ENCODE data around the gene PYDC1.
"Not testable (repeated sequence)": the region's sequence is repeated elsewhere in the genome, so short reads cannot be mapped to it uniquely, and the experiment has no call there.

The PYDC1 gene

GRCh38 chr16:31199430-31200041 lies 17.4 kb downstream of the PYDC1 start:
- DNase-seq, result peak in 2 of 10 donors; percentile 12
- intact Hi-C loops (cut with DNase I), result no loop called here

GRCh38 chr16:31198207-31198882 lies 18.6 kb downstream of the PYDC1 start:
- DNase-seq, result peak in 2 of 10 donors; percentile 8 to 11
- intact Hi-C loops (cut with DNase I), result no loop called here

GRCh38 chr16:31196324-31197088 lies 20.4 kb downstream of the PYDC1 start:
- intact Hi-C loops (cut with DNase I), result no loop called here
- peak in 2 of 10 donors; percentile 46 to 58 for DNase-seq

GRCh38 chr16:31195861-31196260 lies 21.1 kb downstream of the PYDC1 start:
- DNase-seq, result peak in 2 of 10 donors; percentile 33 to 51

GRCh38 chr16:31194898-31195297 lies 22.0 kb downstream of the PYDC1 start:
- intact Hi-C loops (cut with DNase I), result no loop called here
- peak in 1 of 10 donors; percentile 15 for DNase-seq

More at GRCh38 chr16:31195861-31196260, 21.1 kb downstream of the PYDC1 start:
- intact Hi-C loops (cut with DNase I), result not testable (repeated sequence)

- intact Hi-C loops (cut with DNase I), result no loop called here
- peak in 1 of 10 donors; percentile 20 for DNase-seq
Measured at GRCh38 chr16:31193874-31194273, 23.1 kb downstream of the PYDC1 start.

GRCh38 chr16:31192856-31193642 lies 23.9 kb downstream of the PYDC1 start:
- intact Hi-C loops (cut with DNase I), result no loop called here
- DNase-seq, result peak in 2 of 10 donors; percentile 22 to 65

GRCh38 chr16:31191697-31192428 lies 25.1 kb downstream of the PYDC1 start:
- intact Hi-C loops (cut with DNase I), result no loop called here
- no peak for DNase-seq

- intact Hi-C loops (cut with DNase I), result no loop called here
- peak in 2 of 10 donors; percentile 22 to 43 for DNase-seq
Measured at GRCh38 chr16:31190818-31191444, 26.0 kb downstream of the PYDC1 start.

- intact Hi-C loops (cut with DNase I), result no loop called here
- DNase-seq, result peak in 2 of 10 donors; percentile 35 to 72
Measured at GRCh38 chr16:31190061-31190460, 26.9 kb downstream of the PYDC1 start.

- intact Hi-C loops (cut with DNase I), result loop anchor here (10.0 kb wide), 1 partner anchor 265 kb away; the partner anchor contains the start of gene ARMC5
Measured at GRCh38 chr16:31189412-31189778, 27.5 kb downstream of the PYDC1 start.

GRCh38 chr16:31188450-31189411 lies 28.2 kb downstream of the PYDC1 start:
- intact Hi-C loops (cut with DNase I), result loop anchor here (10.0 kb wide), 1 partner anchor 266 kb away; the partner anchor contains the start of gene ARMC5
- no peak for DNase-seq

More at GRCh38 chr16:31189412-31189778, 27.5 kb downstream of the PYDC1 start:
- DNase-seq, result no peak

- intact Hi-C loops (cut with DNase I), result loop anchor here (10.0 kb wide), 1 partner anchor 267 kb away; the partner anchor contains the start of gene ARMC5
Measured at GRCh38 chr16:31187808-31188189, 29.1 kb downstream of the PYDC1 start.

GRCh38 chr16:31186930-31187807 lies 29.8 kb downstream of the PYDC1 start:
- intact Hi-C loops (cut with DNase I), result loop anchor here (10.0 kb wide), 1 partner anchor 268 kb away; the partner anchor contains the start of gene ARMC5
- DNase-seq, result peak in 2 of 10 donors; percentile 17 to 25

More at GRCh38 chr16:31187808-31188189, 29.1 kb downstream of the PYDC1 start:
- peak in 2 of 10 donors; percentile 6 to 18 for DNase-seq

- intact Hi-C loops (cut with DNase I), result loop anchor here (10.0 kb wide), 1 partner anchor 269 kb away; the partner anchor contains the start of gene ARMC5
Measured at GRCh38 chr16:31186176-31186575, 30.8 kb downstream of the PYDC1 start.

GRCh38 chr16:31185339-31185738 lies 31.6 kb downstream of the PYDC1 start:
- intact Hi-C loops (cut with DNase I), result loop anchor here (10.0 kb wide), 1 partner anchor 269 kb away; the partner anchor contains the start of gene ARMC5
- no peak for DNase-seq

More at GRCh38 chr16:31186176-31186575, 30.8 kb downstream of the PYDC1 start:
- no peak for DNase-seq

All from posterior cingulate gyrus (tissue), 11 donors.